Retina (tissue), 1 donor: ENCODE results near the gene NELFE.
"Not testable (repeated sequence)": the region's sequence is repeated elsewhere in the genome, so short reads cannot be mapped to it uniquely, and the experiment has no call there.

Experiments
- DNase-seq: peaks from one replicate; pipeline ENCODE4 v3.0.0-alpha.2; 2016

The NELFE gene

DNA sequence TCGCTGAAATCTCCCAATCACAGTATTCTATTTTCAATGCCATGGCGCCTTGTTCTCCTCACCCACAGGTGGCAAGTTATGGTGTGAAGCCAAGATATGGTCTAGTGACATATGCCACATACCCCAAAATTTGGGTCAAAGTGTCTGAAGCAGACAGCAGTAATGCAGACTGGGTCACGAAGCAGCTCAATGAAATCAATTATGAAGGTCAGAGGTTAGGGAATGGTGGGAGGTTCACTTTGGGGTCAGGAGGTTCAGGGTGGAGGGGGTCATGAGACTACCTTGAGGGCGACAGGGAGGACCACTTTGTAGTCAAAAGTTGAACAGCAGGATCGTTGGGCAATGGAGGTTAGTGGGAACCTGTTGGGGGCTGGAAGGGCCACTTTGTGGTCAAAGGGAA is 10.5 kb downstream of the NELFE start:
- DNase-seq = no peak

DNA sequence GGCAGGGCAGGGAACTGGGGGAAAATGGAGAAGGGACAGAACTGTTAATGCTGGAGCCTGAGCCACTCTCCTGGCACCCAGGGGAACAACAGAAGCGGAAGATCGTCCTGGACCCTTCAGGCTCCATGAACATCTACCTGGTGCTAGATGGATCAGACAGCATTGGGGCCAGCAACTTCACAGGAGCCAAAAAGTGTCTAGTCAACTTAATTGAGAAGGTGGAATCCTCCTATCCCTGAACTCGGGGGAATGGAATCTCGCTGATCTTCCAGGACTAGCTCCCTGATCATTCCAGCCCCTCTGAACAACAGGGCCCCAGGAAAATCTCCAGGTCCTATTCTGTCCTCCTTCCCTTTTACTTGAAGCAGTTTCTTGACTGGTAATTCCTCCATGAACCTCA is 10.9 kb downstream of the NELFE start:
- DNase-seq = no peak

DNA sequence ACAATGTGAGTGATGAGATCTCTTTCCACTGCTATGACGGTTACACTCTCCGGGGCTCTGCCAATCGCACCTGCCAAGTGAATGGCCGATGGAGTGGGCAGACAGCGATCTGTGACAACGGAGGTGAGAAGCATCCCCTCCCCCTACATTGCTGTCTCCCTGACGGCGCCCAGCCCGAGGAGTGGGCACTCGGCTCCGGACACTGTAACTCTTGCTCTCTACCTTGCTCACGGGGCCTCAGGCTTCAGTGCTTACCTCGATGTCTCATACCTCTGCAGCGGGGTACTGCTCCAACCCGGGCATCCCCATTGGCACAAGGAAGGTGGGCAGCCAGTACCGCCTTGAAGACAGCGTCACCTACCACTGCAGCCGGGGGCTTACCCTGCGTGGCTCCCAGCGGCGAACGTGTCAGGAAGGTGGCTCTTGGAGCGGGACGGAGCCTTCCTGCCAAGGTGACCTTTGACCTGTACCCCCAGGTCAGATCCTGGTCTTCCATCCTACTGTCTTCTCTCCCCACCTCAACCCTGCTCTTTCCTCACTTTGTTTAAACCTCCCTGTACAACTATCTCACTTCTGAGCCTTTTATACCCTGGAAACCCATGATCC is 11.6 kb downstream of the NELFE start:
- no peak for DNase-seq

DNA sequence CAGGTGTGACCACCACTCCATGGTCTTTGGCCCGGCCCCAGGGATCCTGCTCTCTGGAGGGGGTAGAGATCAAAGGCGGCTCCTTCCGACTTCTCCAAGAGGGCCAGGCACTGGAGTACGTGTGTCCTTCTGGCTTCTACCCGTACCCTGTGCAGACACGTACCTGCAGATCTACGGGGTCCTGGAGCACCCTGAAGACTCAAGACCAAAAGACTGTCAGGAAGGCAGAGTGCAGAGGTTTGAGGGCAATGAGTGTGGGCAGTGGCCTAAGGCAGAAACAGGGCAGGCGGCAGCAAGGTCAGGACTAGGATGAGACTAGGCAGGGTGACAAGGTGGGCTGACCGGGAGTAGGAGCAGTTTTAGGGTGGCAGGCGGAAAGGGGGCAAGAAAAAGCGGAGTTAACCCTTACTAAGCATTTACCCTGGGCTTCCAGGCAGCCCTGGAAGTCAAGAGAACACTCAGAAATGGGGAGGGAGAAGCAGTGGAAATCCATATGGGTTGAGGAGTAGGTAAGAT is 12.3 kb downstream of the NELFE start:
- DNase-seq = no peak

DNA sequence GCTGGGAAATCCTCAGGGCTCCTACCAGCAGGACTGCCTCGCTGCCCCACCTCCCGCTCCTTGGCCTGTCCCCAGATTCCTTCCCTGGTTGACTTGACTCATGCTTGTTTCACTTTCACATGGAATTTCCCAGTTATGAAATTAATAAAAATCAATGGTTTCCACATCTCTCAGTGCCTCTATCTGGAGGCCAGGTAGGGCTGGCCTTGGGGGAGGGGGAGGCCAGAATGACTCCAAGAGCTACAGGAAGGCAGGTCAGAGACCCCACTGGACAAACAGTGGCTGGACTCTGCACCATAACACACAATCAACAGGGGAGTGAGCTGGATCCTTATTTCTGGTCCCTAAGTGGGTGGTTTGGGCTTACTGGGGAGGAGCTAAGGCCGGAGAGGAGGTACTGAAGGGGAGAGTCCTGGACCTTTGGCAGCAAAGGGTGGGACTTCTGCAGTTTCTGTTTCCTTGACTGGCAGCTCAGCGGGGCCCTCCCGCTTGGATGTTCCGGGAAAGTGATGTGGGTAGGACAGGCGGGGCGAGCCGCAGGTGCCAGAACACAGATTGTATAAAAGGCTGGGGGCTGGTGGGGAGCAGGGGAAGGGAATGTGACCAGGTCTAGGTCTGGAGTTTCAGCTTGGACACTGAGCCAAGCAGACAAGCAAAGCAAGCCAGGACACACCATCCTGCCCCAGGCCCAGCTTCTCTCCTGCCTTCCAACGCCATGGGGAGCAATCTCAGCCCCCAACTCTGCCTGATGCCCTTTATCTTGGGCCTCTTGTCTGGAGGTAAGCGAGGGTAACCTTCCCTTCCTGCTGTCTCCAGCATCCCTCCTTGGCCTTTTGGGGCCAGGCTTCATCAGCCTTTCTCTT is 13.0 kb downstream of the NELFE start, which contains the start of gene CFB:
CFB (plus strand) TSS at position 589 of the 863 bp plus-strand sequence; CDS start at position 716, 127 bp downstream.
- DNase-seq = no peak

DNA sequence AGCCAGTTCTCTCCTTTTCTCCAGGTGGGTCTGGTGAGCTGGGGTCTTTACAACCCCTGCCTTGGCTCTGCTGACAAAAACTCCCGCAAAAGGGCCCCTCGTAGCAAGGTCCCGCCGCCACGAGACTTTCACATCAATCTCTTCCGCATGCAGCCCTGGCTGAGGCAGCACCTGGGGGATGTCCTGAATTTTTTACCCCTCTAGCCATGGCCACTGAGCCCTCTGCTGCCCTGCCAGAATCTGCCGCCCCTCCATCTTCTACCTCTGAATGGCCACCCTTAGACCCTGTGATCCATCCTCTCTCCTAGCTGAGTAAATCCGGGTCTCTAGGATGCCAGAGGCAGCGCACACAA is 13.6 kb downstream of the NELFE start:
- no peak for DNase-seq

DNA sequence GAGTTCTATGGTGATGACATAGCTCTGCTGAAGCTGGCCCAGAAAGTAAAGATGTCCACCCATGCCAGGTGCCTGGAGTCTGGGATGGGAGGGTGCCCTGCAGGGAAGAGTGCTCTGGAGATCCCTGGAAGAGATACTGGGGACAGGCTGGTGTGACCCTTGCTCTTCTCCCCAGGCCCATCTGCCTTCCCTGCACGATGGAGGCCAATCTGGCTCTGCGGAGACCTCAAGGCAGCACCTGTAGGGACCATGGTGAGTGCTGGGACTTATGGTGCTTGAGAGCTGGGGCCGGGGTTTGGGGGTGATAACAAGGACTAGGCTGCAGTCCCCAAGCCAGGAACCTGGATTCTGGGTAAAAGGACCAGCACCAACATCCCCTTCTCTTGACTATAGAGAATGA is 15.0 kb downstream of the NELFE start:
- no peak for DNase-seq

DNA sequence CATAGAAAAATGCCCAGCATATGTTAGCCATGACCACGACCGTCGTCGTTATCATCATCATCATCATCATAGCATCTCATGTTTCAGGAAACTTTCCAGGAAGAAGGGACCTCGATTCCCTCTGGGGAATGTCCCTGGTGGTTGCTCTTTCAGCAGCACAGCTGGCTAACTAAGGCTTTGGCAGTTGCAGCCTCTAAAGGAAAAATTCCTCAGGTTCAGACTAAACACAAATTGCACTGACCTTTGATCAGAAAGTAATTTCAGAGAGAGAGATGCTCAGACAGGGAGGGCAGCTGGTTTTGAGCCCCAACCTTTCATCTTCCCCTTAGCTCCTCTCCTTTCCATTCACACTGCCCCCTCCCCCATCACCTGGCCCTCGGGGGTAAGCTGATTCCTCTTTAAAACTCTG is 18.5 kb downstream of the NELFE start:
- no peak for DNase-seq

DNA sequence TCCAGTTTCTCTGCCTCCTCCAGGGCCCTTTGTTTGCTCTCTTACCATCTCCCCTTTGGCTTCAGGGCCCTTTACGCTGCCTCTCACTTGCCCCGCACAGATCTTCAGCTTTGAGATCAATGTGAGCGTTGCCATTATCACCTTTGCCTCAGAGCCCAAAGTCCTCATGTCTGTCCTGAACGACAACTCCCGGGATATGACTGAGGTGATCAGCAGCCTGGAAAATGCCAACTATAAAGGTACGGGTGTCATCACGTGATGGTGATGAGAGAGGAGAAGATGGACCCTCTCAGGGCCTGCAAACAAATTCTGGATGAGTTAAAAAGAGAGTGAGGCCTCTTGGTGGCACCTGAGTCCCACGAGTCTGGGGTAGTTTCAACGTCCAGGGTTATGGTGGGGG is 22.9 kb downstream of the NELFE start:
- no peak for DNase-seq

DNA sequence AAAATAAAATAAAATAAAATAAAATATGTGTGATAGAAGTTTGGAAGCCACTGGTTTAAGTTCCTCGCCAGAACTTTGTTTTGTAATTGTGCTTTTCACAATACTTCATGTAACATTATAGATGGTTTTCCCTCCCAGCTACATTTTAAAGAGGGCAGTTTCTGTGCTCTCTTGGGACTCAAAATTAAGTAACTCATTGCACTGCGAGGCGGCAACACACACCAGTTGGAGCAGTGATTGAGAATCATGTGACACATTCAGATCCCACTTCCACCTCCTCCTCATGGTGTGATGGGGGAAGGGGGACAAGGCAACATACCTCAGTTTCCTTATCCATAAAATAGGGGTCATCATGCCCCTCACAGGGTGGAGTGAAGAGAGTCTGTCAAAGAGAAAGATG is 23.8 kb downstream of the NELFE start:
- DNase-seq = no peak

DNA sequence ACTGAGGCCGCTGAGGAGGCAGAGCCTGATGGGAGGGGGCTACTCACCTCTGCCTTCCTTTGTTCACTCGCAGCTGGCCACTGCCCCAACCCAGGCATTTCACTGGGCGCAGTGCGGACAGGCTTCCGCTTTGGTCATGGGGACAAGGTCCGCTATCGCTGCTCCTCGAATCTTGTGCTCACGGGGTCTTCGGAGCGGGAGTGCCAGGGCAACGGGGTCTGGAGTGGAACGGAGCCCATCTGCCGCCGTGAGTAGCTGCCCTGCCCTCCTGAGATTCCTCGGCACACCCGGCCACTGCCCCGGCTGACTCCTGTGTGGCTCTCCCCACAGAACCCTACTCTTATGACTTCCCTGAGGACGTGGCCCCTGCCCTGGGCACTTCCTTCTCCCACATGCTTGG is 25.2 kb downstream of the NELFE start:
- DNase-seq = no peak

DNA sequence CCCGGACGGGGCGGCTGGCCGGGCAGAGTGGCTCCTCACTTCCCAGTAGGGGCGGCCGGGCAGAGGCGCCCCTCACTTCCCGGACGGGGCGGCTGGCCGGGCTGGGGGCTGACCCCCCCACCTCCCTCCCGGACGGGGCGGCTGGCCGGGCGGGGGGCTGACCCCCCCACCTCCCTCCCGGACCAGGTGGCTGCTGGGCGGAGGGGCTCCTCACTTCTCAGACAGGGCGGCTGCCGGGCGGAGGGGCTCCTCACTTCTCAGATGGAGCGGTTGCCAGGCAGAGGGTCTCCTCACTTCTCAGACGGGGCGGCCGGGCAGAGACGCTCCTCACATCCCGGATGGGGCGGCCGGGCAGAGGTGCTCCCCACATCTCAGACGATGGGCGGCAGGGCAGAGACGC is 26.6 kb downstream of the NELFE start:
- not testable (repeated sequence) for DNase-seq

DNA sequence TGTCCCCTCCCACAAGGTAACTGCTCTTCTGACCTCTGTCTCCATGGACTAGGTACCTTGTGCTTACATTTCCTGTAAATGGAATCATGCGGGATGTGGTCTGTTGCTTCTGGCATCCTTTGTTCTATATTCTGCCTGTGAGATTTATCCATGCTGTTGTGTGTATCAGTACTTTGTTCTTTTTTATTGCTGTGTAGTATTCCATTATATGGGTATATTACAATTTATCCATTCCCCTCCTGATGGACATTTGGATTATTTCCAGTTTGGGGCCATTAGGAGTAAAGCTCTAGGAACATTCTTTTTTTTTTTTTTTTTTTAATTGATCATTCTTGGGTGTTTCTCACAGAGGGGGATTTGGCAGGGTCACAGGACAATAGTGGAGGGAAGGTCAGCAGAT is 27.8 kb downstream of the NELFE start:
- no peak for DNase-seq

DNA sequence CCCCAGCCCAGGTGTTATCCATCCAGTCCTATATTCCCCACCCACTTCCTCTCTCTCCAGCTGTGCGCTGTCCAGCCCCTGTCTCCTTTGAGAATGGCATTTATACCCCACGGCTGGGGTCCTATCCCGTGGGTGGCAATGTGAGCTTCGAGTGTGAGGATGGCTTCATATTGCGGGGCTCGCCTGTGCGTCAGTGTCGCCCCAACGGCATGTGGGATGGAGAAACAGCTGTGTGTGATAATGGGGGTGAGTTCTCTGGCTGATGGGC is 30.2 kb downstream of the NELFE start:
- DNase-seq = no peak

DNA sequence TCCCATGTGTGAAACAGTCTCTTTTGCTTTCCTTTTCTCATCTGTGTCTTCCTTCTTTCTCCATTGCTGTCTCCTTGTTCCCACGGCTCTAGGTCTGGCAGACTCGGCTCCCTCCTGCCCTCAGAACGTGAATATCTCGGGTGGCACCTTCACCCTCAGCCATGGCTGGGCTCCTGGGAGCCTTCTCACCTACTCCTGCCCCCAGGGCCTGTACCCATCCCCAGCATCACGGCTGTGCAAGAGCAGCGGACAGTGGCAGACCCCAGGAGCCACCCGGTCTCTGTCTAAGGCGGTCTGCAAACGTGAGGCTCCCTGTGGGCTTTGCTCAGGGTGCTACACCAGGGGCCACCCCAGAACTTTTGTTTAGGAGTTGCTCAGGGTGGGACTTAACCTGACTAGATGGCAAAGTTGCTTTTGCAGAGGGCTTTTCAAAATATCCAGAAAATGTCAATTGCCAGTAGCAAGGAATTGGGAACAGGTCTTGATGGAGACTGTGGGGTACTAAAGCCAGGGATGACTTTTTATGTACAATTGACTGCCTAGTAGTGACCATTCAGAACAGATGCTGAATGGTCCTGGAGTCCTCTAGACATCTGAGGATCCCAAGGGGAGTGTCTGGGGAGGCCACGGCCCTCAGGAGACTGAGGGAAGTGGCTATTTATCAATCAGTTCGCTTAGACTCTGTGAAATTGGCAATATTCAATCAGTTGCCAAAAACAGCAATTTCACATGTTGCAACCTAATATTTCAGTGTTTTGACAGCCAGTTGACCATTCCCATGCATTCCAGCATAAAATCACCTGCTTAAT is 30.7 kb downstream of the NELFE start:
- DNase-seq = no peak

DNA sequence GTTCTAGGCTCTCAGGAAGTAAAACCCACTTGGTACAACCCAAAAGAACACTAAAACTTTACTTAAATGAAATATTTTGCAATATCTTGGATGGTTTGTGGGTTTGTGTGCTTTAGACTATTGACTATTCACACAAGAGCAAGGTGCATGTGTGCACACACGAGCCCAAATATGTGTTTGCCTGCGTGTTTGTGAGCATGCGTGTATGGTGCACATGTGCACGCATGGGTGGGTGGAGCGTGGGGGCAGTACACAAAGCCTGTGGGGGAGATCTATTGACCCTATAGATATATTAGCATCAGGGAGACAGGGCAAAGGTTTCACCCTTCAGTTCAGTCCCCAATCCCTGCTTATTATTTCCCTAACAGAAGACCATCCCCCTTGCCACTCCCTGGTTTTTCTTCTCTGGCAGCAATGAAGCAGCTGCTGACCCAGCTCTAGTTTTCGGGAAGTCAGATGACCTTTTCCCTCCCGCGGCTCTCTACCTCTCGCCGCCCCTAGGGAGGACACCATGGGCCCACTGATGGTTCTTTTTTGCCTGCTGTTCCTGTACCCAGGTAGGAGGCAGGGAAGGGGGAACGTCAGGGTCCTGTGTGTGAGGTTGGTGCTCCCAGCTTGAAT is 31.4 kb downstream of the NELFE start, which contains the start of gene C2:
C2 (plus strand) TSS at position 476 of the 621 bp plus-strand sequence; CDS start at position 512, 36 bp downstream.
- DNase-seq = no peak

DNA sequence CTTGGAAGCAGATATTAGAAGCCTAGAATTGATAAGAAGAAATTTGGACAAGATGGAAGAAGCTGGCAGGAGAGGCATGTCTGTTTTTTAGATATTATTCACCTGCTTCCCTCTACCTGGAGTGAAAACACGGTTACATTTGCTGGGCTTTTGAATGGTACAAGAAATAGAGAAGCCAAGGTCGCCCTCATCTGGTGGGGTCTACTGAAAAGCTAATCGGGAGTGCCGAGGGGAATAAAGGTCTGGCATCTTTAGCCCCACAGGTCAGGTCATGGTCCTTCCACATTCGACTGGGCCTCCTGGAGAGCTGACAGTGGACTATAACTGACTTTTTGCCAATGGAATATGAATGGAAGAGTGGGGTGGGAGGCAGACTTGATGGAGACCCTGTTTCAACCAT is 35.8 kb downstream of the NELFE start:
- no peak for DNase-seq

DNA sequence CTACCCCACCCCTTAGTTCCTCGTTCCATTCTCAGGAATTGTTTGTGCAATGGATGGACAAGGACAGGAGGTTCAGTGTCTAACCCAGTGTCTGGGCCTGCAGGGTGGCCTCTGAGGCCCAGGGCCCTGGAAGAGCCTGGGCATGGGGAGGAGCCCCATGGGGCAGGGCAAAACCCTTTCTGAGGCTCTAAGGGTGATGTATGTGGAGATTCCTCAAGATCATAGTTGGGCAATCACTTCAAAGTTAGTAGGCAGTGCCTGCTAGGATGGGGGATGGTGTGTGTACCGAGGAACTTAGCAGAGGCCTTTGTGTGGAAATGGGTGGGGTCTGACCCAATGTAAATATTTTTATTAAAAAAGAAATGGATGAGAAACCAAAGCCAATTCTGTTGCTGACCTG is 38.0 kb downstream of the NELFE start:
- no peak for DNase-seq

DNA sequence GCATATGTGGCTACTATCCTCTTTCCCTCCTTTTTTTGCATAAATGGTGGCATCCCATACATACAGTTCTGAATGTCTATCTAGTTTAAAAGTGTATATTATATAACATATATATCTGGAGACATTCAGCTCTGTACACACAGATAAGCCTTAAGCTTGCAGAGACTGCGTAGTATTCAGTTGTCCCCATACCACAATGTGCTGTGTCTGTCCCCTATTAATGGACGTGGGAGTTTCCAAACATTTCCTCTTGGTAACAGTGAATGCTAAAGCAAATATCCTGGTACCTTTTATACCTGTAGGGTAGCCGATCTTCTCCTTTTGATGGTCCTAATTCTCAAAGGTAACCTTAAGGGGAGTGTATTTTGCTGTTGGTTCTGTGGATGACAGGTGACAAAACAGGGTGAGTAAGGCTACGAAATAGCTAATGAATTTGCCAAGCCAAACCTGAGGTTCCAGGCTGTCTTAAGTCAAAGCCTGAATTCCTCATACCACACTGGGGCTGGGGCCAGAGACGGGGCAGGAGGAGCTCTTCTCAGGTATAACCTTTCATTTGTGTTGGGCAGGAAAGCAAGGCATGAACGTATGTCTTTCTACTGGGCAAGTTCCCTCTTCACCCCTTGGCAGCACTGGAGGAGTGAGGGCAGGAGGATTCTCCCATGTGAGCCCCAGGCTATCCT is 39.0 kb downstream of the NELFE start:
- DNase-seq = no peak

DNA sequence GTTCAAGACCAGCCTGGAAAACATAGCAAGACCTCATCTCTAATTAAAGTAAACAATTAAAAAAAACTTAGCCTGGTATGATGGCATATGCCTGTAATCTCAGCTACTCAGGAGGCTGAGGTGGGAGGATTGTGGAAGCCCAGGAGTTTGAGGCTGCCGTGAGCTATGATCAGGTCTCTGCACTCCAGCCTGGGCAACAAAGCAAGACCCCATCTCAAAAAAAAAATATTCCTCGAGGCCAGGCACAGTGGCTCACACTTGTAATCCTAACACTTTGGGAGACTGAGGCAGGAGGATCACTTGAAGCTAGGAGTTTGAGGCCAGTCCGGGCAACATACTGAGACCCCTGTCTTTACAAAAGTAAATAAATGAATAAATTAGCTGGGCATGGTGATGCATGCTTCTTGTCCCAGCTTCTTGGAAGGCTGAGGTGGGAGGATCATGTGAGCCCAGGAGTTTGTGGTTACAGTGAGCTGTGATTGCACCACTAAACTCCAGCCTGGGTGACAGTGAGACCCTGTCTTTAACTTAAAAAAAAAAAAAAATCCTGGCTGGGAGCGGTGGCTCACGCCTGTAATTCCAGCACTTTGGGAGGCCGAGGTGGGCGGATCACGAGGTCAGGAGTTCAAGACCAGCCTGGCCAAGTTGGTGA is 40.6 kb downstream of the NELFE start:
- DNase-seq = no peak

DNA sequence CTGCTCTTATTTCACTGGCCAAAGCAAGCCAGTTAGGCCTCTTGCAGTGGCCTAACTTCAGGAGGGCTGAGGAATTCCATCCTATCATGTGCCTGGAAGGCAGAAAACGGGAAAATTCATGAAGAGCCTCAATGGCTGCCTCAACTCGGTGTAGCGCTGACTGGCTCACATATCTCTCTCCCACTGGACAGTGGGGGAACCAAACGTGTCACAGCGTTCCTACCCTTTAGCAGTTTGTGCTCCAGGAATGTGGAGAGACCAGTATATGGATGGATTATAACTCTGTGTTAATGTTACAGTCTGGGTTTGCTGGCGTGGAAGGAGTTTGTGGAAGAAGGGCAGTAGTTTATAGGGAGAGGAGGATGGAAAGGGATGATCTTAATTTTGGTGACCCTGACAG is 43.0 kb downstream of the NELFE start:
- DNase-seq = no peak

DNA sequence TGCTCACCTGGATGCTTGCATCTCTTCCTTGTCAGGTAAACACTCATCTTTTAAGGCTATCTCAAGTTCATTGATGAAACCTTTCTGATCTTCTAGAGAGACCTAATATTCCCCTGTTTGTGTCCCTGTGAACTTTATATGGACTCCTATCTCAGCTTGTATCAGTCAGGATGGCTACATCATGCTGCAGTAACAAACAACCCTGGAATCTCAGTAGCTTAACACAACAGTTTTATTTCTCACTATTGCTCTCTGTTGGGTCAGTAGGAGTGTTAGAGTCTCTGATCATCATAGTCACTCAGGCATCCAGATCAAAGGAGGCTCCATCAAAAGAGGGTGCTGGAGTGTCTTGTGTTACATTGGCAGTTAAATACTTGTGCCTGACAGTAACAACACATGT is 43.4 kb downstream of the NELFE start:
- DNase-seq = no peak
